Measurements from ENCODE around the gene LMX1B.

- TF ChIP-seq CTCF (conservative IDR thresholded peaks at IDR 0.05; ENCODE audit: low read depth, low read length) (no peak), RFX5 (IDR thresholded peaks at IDR 0.05; ENCODE audit: low read depth, low read length) (no peak), SMC3 (IDR thresholded peaks at IDR 0.05; ENCODE audit: low read depth, low read length) (no peak), USF2 (IDR thresholded peaks at IDR 0.05; ENCODE audit: low read depth, low read length) (no peak), ELK1 (IDR thresholded peaks at IDR 0.05; ENCODE audit: borderline replicate concordance, low read depth, low read length) (no peak), MAZ (IDR thresholded peaks at IDR 0.05; ENCODE audit: borderline replicate concordance, low read depth, low read length) (no peak), POLR2A (IDR thresholded peaks at IDR 0.05; ENCODE audit: low read depth, low read length) (no peak)
Observed at GRCh38 chr9:126615791-126616447, 2.2 kb downstream of the LMX1B start.

Measured in IMR-90 (cell line).